Measurements from ENCODE around the gene ERVK3-1.

GRCh38 chr19:58277748-58278540 lies 27.2 kb upstream of the ERVK3-1 start:
- no peak for TF ChIP-seq EP300 (IDR thresholded peaks at IDR 0.05)
- no peak for TF ChIP-seq POLR2AphosphoS5 (IDR thresholded peaks at IDR 0.05)
- TF ChIP-seq CTCF (IDR thresholded peaks at IDR 0.05), result no peak

Measured in esophagus muscularis mucosa (tissue), 4 donors.